ENCODE results near the gene SVOP.

GRCh38 chr12:109033239-109034196 lies 12.7 kb upstream of the SVOP start:
- TF ChIP-seq CTCF (IDR thresholded peaks at IDR 0.05; ENCODE audit: insufficient read depth, low read length, poor library complexity, severe bottlenecking): no peak
- no peak for TF ChIP-seq EZH2phosphoT487 (conservative IDR thresholded peaks at IDR 0.05; ENCODE audit: low read length)

All from SU-DHL-6 (cell line).